ENCODE results near the gene CRYL1. TPM values are rescaled to one million over a fixed set of nuclear protein-coding genes. Genes with fewer than 3 reads are reported as not detected.

Gene CRYL1
- total and polyA plus RNA-seq, 2 of the 13 experiments (the other 11 are each of a cell fraction or from before 2014, with no cell fraction given): 57.2 to 115 TPM

DNA sequence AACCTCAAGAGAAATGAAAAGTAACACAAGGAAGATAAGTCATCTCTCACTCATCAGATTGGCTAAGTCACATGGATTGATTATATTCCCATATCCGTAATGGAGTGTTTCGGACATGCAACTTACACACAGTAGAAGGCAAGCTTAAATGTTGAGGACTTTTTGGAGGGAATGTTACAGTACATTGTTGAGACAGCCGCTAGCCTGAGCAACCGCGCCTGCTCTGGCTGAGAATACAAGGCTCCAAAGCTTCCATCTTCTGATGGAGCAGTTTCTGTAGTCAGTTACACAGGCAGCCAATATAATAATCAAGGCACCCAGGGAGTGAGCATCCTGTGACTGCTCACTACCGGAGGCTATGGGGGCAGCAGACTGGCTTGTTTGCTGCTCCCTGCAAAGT, 1.0 kb upstream of the CRYL1 start:
- Histone ChIP-seq H3K9me3 (ENCODE audit: low read length) (no peaks in the 10 kb centered on the region; the same call in 1 of the 2 replicates), H3K27me3 (ENCODE audit: control insufficient read depth in 1 of 2, insufficient read depth in 2 of 2, low read length in 2 of 2) (no peaks in the 10 kb centered on the region), H3K27ac (ENCODE audit: extremely low read length, insufficient read depth, low read length) (peak overlapping the region; percentile 87), H3K4me1 (ENCODE audit: insufficient read depth, low read length) (peaks cover 62% of the 10 kb centered on the region), H3K4me2 (ENCODE audit: low read depth, low read length) (peak overlapping the region; percentile 92), H3K36me3 (replicated peaks in 1 of 2; ENCODE audit: control insufficient read depth in 1 of 2, insufficient read depth in 2 of 2, low read length in 2 of 2) (no peaks in the 10 kb centered on the region), H4K20me1 (ENCODE audit: insufficient read depth, low read length) (no peaks in the 10 kb centered on the region), H3K9ac (ENCODE audit: insufficient read depth, low read depth, low read length) (peak overlapping the region; percentile 91), H3K79me2 (ENCODE audit: insufficient read depth, low read length) (peaks cover 22% of the 10 kb centered on the region), H2AFZ (ENCODE audit: low read length) (peak overlapping the region; percentile 55), H3K4me3 (replicated peaks in 1 of 3; ENCODE audit: insufficient read depth in 1 of 3, low read depth in 2 of 3, low read length in 3 of 3) (peak overlapping the region; percentile 82 to 85 (median 82))
- DNase-seq (ENCODE audit: low spot score) (peak; percentile 20), ATAC-seq (peak; percentile 16), FAIRE-seq (no peak)
- no TSS peak for BruUV-seq (replicated peaks)
- in situ Hi-C loops (cut with HindIII; ENCODE audit: extremely low pct_ligation_motif_present, low pct_unique_long_range_greater_than_20kb) (no loop called here), intact Hi-C loops (cut with micrococcal nuclease; ENCODE audit: unreplicated experiment) (loop anchor here (1.0 to 5.0 kb wide), 2 partner anchors 41 to 56 kb away; partner anchors contain the start of gene IFT88)
- CTCF ChIA-PET (ENCODE audit: low intra/inter-chr PET ratio, low total read pairs): no interaction called here
- POLR2A ChIA-PET: interaction anchor here (0.7 to 2.6 kb wide), 6 partner anchors 10 to 41 kb away, joined by 3 to 11 read pairs (median 6); partner anchors contain the start of gene IFT88
- TF ChIP-seq RXRA (CRISPR knock-in tag; IDR thresholded peaks at IDR 0.05) (no peak), ZNF160 (CRISPR knock-in tag; IDR thresholded peaks at IDR 0.05) (no peak), DRAP1 (CRISPR knock-in tag; IDR thresholded peaks at IDR 0.05) (0 out of 2 replicates have a peak, but pooled peaks have one; percentile 6), CREB1 (IDR thresholded peaks at IDR 0.05) (no peak), CREB1 (CRISPR knock-in tag; IDR thresholded peaks at IDR 0.05) (peak; percentile 34; the same call in 1 of the 2 replicates), CENPT (CRISPR knock-in tag; IDR thresholded peaks at IDR 0.05; ENCODE audit: low read depth) (no peak), TP53 (CRISPR knock-in tag; conservative IDR thresholded peaks at IDR 0.05) (no peak), KDM4B (CRISPR knock-in tag; IDR thresholded peaks at IDR 0.05) (no peak), ZNF691 (CRISPR knock-in tag; IDR thresholded peaks at IDR 0.05; ENCODE audit: borderline replicate concordance, low read depth) (0 out of 2 replicates have a peak, but pooled peaks have one; percentile 14), PATZ1 (CRISPR knock-in tag; IDR thresholded peaks at IDR 0.05) (peak; percentile 14; the same call in 1 of the 2 replicates), FOSL2 (CRISPR knock-in tag; IDR thresholded peaks at IDR 0.05) (0 out of 2 replicates have a peak, but pooled peaks have one; percentile 5), LCORL (IDR thresholded peaks at IDR 0.05) (no peak), LCORL (CRISPR knock-in tag; IDR thresholded peaks at IDR 0.05) (0 out of 2 replicates have a peak, but pooled peaks have one; percentile 21), ARNTL (CRISPR knock-in tag; IDR thresholded peaks at IDR 0.05) (0 out of 2 replicates have a peak, but pooled peaks have one; percentile 33), ZNF34 (CRISPR knock-in tag; IDR thresholded peaks at IDR 0.05; ENCODE audit: borderline replicate concordance) (no peak)
- TF ChIP-seq, protein P1, sequence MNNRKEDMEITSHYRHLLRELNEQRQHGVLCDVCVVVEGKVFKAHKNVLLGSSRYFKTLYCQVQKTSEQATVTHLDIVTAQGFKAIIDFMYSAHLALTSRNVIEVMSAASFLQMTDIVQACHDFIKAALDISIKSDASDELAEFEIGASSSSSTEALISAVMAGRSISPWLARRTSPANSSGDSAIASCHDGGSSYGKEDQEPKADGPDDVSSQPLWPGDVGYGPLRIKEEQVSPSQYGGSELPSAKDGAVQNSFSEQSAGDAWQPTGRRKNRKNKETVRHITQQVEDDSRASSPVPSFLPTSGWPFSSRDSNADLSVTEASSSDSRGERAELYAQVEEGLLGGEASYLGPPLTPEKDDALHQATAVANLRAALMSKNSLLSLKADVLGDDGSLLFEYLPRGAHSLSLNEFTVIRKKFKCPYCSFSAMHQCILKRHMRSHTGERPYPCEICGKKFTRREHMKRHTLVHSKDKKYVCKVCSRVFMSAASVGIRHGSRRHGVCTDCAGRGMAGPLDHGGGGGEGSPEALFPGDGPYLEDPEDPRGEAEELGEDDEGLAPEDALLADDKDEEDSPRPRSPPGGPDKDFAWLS (CRISPR knock-in tag; IDR thresholded peaks at IDR 0.05; ENCODE audit: borderline replicate concordance): 0 out of 2 replicates have a peak, but pooled peaks have one; percentile 37
- 4% methylated on average over 6 of the region's 6 CpGs for WGBS (ENCODE audit: low lambda C conversion rate)

Measured in HepG2 (cell line).